K562 (cell line): ENCODE measurements around the gene SLC37A4. TPM values are rescaled to one million over a fixed set of nuclear protein-coding genes. Genes with fewer than 3 reads are reported as not detected.

Source experiments
- EGR1 ChIP-seq: fragments of 450-650 bp; conservative IDR thresholded peaks from 2 replicates; pipeline ENCODE4 v1.6.1; 2017; ENCODE audit warnings: mild to moderate bottlenecking
- HCFC1 ChIP-seq: IDR thresholded peaks from 2 replicates; pipeline ENCODE4 v1.6.1; 2012; ENCODE audit warnings: low read depth, low read length, improper control_type of control experiment
- ZNF217 ChIP-seq: sonication (generic); formaldehyde crosslinking; IDR thresholded peaks from 2 replicates; pipeline ENCODE4 v1.8.0; 2022; ENCODE audit warnings: mild to moderate bottlenecking, missing genetic modification reagents
- polyA plus RNA-seq, 8 experiments: library from polyadenylated mRNA; depleted of rRNA in 4 of 8; stranded (reverse) in 5 of 8; unstranded in 3 of 8; fragments of >200 nt; fragmentation: Nextera tagmentation in 2 of 8; fragmentation: Illumina TruSeq in 1 of 8; extraction: Ambion mirVana in 2 of 8; extraction: Trizol in 1 of 8; gene quantifications; 2 replicates each; pipeline versions ENCODE4 v1.2.1 to v1.2.3, GENCODE V29; 2011 to 2014; ENCODE audit warnings: inconsistent platforms in 1 of 8, missing spikeins in 1 of 8
- total RNA-seq, 7 experiments: library from RNA; depleted of rRNA in 6 of 7; stranded (reverse); fragments of >200 nt in 6 of 7; fragmentation: Illumina TruSeq in 2 of 7; extraction: Trizol in 2 of 7; gene quantifications; 2 replicates each; pipeline versions ENCODE4 v1.2.1 to v1.2.3, GENCODE V29; 2011 to 2021; ENCODE audit warnings: low replicate concordance in 1 of 7
- TF ChIP-seq, protein P1 (sequence below), 2 experiments: fragments of 450-650 bp in 1 of 2; sonication (generic) in 1 of 2; formaldehyde crosslinking in 1 of 2; IDR thresholded peaks; 2 replicates each; pipeline versions ENCODE4 v1.7.1 to v1.9.0; 2016 to 2022; ENCODE audit warnings: inconsistent platforms in 1 of 2, mild to moderate bottlenecking in 1 of 2, missing genetic modification reagents in 1 of 2
- TF ChIP-seq, protein P2 (sequence below): sonication (generic); formaldehyde crosslinking; IDR thresholded peaks from 2 replicates; pipeline ENCODE4 v1.8.1; 2023; ENCODE audit warnings: mild to moderate bottlenecking, missing genetic modification reagents
- TF ChIP-seq, protein P3 (sequence below), 2 experiments: fragments of 450-650 bp; IDR thresholded peaks; 2 replicates each; pipeline ENCODE4 v1.6.1; 2016; ENCODE audit warnings: mild to moderate bottlenecking in 2 of 2, borderline replicate concordance in 1 of 2, low read depth in 1 of 2, moderate library complexity in 1 of 2

The SLC37A4 gene
- total and polyA plus RNA-seq, 9 of the 15 experiments (the other 6 are each of a cell fraction or from before 2014, with no cell fraction given) = 24.7 to 73.9 (median 40.7) TPM

DNA sequence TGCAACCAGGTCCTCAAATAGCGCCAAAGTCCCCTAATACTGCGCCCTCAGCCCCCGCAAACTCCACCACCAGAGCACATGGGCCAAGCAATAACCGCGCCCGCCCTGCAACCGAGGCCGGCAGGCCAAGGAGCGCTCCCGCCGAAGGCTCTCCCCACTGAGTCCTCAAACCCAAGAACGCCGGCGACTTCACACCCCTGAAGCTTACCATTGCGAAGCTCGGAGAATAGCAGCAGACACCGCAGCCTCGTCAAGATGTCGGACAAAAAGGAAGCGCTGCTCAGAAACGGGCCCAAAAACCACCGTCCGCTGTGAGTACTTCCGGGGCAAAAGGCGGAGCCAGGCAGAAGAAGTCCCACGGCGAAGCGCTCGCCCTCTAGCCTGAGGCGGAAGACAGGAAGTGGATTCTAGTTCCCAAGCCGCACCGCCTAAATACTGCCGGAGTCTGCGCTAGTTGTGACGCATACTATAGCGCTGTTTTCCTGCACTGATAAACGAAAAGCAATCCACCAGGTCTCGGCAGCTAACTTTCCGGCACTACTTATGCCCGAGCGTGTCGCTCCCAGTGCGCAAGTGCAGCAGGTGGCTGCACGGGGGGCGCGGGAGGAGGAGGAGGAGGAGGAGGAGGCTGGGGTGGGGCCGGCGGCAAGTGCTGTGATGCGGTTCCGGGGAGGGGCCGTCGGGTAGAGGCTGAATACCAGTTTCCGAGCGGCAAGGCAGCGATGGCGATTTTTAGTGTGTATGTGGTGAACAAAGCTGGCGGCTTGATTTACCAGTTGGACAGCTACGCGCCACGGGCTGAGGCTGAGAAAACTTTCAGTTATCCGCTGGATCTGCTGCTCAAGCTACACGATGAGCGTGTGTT lies 12.4 kb downstream of the SLC37A4 start, which contains the start of the genes RPS25 and TRAPPC4 (continued):
- TF ChIP-seq, protein P1, sequence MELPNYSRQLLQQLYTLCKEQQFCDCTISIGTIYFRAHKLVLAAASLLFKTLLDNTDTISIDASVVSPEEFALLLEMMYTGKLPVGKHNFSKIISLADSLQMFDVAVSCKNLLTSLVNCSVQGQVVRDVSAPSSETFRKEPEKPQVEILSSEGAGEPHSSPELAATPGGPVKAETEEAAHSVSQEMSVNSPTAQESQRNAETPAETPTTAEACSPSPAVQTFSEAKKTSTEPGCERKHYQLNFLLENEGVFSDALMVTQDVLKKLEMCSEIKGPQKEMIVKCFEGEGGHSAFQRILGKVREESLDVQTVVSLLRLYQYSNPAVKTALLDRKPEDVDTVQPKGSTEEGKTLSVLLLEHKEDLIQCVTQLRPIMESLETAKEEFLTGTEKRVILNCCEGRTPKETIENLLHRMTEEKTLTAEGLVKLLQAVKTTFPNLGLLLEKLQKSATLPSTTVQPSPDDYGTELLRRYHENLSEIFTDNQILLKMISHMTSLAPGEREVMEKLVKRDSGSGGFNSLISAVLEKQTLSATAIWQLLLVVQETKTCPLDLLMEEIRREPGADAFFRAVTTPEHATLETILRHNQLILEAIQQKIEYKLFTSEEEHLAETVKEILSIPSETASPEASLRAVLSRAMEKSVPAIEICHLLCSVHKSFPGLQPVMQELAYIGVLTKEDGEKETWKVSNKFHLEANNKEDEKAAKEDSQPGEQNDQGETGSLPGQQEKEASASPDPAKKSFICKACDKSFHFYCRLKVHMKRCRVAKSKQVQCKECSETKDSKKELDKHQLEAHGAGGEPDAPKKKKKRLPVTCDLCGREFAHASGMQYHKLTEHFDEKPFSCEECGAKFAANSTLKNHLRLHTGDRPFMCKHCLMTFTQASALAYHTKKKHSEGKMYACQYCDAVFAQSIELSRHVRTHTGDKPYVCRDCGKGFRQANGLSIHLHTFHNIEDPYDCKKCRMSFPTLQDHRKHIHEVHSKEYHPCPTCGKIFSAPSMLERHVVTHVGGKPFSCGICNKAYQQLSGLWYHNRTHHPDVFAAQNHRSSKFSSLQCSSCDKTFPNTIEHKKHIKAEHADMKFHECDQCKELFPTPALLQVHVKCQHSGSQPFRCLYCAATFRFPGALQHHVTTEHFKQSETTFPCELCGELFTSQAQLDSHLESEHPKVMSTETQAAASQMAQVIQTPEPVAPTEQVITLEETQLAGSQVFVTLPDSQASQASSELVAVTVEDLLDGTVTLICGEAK (IDR thresholded peaks at IDR 0.05) = peak; percentile 99
- TF ChIP-seq, protein P1 (CRISPR knock-in tag; IDR thresholded peaks at IDR 0.05) = no peak
- TF ChIP-seq EGR1 (peak; percentile 71), HCFC1 (peak; percentile 84), ZNF217 (CRISPR knock-in tag) (no peak)
- TF ChIP-seq, protein P2, sequence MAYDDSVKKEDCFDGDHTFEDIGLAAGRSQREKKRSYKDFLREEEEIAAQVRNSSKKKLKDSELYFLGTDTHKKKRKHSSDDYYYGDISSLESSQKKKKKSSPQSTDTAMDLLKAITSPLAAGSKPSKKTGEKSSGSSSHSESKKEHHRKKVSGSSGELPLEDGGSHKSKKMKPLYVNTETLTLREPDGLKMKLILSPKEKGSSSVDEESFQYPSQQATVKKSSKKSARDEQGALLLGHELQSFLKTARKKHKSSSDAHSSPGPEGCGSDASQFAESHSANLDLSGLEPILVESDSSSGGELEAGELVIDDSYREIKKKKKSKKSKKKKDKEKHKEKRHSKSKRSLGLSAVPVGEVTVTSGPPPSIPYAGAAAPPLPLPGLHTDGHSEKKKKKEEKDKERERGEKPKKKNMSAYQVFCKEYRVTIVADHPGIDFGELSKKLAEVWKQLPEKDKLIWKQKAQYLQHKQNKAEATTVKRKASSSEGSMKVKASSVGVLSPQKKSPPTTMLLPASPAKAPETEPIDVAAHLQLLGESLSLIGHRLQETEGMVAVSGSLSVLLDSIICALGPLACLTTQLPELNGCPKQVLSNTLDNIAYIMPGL = peak; percentile 72; the same call in 1 of the 2 replicates
- TF ChIP-seq, protein P3, sequence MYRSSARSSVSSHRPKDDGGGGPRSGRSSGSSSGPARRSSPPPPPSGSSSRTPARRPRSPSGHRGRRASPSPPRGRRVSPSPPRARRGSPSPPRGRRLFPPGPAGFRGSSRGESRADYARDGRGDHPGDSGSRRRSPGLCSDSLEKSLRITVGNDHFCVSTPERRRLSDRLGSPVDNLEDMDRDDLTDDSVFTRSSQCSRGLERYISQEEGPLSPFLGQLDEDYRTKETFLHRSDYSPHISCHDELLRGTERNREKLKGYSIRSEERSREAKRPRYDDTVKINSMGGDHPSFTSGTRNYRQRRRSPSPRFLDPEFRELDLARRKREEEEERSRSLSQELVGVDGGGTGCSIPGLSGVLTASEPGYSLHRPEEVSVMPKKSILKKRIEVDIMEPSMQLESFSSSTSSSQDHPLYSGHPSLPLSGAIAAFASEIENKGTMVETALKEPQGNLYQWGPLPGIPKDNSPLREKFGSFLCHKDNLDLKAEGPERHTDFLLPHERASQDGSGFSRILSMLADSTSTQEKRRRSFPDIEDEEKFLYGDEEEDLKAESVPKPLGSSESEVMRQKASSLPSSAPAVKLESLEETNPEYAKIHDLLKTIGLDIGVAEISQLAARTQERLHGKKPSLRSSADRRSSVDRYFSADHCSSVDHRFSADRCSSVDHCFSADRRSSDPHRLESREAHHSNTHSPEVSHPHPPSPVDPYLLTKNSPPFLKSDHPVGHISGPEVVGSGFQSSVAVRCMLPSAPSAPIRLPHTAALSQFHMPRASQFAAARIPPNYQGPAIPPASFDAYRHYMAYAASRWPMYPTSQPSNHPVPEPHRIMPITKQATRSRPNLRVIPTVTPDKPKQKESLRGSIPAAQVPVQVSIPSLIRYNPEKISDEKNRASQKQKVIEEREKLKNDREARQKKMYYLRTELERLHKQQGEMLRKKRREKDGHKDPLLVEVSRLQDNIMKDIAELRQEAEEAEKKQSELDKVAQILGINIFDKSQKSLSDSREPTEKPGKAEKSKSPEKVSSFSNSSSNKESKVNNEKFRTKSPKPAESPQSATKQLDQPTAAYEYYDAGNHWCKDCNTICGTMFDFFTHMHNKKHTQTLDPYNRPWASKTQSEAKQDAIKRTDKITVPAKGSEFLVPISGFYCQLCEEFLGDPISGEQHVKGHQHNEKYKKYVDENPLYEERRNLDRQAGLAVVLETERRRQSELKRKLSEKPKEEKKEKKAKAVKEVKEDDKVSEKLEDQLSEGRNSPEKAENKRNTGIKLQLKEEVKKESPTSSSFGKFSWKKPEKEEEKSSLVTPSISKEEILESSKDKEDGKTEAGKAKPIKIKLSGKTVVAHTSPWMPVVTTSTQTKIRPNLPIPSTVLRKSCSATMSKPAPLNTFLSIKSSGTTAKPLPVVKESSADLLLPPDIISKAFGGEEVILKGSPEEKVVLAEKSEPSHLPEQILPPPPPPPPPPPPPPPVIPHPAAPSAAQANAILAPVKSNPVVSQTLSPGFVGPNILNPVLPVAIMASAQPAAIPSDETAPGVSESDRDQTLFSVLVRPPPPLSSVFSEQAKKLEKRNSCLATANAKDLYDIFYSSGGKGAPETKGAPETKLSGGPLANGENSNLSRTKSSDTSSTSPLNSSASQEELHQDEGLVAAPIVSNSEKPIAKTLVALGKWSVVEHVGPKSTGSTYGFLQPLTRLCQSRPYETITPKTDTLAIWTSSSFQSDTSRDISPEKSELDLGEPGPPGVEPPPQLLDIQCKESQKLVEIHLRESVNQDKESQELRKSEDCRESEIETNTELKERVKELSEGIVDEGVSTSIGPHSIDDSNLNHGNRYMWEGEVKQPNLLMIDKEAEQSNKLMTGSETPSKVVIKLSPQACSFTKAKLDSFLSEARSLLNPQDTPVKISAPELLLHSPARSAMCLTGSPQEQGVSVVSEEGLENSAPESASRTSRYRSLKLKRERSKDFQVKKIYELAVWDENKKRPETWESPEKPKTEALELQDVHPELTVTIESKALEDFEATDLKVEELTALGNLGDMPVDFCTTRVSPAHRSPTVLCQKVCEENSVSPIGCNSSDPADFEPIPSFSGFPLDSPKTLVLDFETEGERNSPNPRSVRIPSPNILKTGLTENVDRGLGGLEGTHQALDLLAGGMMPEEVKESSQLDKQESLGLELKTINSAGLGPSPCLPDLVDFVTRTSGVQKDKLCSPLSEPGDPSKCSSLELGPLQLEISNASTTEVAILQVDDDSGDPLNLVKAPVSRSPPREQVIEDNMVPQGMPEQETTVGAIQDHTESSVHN (IDR thresholded peaks at IDR 0.05; ENCODE audit: borderline replicate concordance in 1 of 2, low read depth in 1 of 2) = no peak
